GM18505 (cell line): ENCODE measurements around the gene IMMP1L.

ENCODE experiments used
- ATAC-seq: cut with Tn5 transposase; IDR thresholded peaks from one replicate; pipeline ENCODE4 v1.9.1; 2021; ENCODE audit not compliant: unreplicated experiment
- POLR2A ChIP-seq: IDR thresholded peaks from 4 replicates; pipeline ENCODE4 v1.6.1; 2011; ENCODE audit warnings: borderline replicate concordance; ENCODE audit not compliant: insufficient read depth, insufficient read length; ENCODE audit errors: extremely low read depth

IMMP1L gene

DNA sequence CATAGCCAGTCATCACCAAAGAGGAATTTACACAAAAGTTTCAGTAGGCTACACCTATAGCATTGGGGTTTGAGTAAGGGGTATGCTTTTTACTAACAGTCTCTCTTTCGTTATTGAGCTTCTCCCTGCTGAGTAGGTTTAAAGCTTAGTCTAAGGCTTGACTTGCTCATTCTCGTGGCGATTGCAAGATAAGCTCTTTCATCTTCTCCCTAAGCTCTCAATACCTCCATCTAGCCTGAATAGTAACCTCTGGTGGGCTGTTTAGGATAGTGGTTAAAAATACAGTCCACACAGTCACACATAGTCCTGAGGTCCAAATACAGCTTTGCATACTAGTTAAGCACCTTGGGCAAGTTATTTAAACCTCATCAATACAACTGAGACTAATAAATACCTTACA lies 65.6 kb downstream of the IMMP1L start:
- TF ChIP-seq POLR2A: no peak
- no peak for ATAC-seq

DNA sequence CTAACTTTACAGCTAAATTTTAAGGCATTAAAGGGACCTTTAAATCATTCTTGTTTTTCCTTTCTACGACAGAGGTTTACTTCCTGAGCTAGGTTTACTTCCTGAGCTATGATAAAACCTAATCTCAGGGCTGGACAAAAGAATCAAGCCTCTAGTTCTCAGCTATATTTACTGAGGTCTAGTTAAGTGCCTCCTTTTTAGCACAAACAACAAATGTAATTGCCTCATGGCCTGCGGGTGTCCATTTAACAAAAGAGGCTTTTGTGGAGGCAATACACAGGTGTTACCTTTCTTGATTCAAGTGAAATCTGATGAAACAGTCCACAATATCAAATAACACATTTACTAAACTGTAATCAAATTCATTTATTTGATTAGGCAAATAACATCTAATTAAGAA lies 67.3 kb downstream of the IMMP1L start:
- no peak for TF ChIP-seq POLR2A
- no peak for ATAC-seq

DNA sequence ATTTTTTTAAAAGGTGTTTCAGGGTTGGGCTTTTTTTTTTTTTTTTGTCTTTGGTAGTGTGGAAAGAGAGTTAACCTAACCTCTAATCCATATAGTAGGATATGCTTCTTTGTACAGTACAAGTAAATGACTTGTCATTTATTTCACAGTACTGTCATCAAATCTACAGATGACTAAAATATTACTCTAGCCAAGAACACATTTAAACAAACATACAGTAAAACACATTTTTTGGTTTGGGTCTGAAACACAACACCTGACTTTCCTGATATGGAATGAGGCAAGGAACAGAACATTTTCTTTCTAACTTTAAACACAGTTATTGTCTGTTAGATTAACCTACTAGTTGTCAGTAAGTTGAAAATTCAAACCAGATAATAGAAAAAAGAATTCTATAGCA lies 68.1 kb downstream of the IMMP1L start:
- no peak for ATAC-seq
- no peak for TF ChIP-seq POLR2A

DNA sequence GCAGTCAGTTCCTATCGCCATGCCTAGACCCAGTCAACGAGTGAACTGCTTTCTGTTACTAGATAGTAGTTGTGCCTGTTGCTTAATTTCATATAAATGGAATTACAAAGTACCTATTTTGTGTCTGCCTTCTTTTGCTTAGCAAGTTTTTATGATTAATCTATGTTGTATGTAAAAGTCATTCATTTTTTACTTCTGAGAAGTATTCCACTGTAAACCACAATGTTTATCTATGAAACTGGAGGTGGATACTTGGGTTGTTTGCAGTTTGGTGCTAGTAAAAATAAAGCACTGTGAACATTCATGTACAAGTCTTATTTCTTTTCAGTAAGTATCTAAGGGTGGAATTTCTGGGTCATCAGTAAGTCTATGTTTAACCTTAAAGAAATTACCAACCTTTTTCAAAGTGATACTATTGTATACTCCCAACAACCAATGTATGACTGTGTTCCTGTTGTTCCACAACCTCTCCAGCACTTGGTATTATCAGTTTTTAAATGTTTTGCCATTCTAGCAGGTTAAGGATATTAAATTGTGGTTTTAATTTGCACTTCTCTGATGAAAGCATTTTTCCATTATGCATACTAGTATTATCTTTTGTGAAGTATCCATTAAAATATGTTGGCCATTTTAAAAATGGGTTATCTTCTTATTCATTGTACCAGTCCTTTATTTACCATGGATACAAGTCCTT lies 71.5 kb downstream of the IMMP1L start:
- ATAC-seq: no peak

DNA sequence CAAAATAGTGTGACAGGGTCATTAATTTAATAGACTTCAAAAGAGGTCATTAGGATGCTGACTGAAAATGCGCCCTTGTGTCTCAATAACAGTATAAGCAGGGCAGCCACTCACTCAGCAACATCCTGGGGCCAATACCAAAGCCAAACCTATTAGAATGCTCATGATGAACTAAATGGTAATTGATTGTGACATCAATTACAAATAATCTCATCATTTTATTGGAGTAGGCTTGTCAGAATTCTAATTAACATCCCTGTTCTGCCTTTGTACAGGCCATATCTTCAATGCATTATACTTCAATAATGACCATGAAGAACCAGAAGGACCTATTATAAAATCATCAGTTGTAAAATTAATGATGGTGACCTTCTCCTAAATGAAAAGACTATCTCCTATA lies 75.6 kb downstream of the IMMP1L start:
- no peak for ATAC-seq
- TF ChIP-seq POLR2A: no peak

More for the DNA sequence above, 71.5 kb downstream of the IMMP1L start:
- TF ChIP-seq POLR2A: no peak

DNA sequence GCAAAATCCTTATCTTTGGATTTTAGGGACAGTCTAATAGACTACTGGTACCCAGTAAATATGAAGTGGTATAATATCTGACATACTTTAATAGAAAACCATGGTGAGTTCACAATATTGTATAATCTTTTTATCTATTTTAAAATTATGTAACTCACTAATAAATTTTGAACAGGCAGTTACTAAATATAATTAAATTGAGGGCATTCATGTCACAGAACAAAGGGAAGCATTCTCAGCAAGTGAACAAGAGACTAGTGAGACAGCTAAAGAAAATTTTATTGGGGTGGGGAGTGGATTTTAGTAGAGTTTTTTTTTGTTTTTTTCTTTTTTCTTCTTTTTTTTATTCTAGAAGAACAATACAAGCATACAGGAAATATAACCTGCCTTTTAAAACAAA lies 84.8 kb downstream of the IMMP1L start:
- ATAC-seq: no peak
- no peak for TF ChIP-seq POLR2A

DNA sequence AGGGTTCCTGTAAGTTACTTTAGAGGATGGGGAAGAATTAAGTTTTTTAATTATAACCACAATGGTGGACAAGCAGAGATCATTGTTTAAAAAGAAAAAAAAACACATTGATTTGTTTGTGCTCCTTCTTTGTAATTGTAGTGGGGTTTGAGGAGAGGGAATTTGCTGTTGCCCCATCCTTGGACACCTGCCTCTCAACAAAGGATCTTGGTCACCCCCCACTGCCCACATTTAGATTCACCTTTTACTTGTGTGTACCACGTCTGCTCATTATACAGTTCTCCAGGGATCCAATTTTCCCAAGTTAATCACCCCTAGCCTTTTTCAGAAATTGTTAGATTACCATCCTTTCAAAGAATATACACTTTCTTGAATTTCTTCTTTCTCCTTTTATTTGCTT lies 86.7 kb downstream of the IMMP1L start:
- no peak for TF ChIP-seq POLR2A
- no peak for ATAC-seq

DNA sequence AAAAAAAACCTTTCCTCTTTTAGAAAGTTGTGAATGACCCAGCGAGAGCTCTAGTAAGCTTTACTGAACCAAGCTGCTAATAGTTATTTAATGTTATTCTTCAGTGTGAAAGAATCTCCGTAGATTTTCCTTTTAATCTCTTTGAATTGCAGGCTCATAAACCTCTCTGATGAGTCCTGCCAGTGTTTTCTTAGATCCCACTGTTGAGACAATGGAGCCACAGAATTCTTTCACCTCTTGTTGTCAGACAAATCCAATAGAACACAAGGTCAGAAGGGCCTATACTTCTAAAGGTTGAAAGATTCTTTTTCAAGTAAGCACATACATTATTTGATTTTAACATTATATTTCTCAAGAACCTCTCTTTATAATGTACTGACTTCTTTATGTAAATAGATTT lies 87.6 kb downstream of the IMMP1L start:
- no peak for ATAC-seq

DNA sequence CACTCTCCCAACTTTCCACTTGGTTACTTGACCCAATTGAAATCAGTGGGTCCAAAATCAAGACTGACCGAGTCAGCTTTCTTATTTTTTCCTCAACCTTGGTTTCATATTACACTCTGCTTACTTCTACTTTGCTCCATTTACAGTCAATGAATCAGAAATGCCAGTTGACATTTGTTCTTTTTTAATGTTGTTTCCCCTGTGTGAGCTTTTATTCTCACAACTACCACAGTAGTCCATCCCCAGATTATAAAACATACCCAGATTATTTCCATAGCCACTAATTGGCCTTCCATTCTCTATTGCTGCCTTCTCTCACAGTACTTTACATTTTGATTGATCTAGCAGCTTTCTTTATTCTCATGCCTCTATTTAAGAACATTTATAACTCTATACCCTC lies 89.8 kb downstream of the IMMP1L start:
- ATAC-seq: no peak
- no peak for TF ChIP-seq POLR2A

More for the DNA sequence above, 87.6 kb downstream of the IMMP1L start:
- TF ChIP-seq POLR2A: no peak

DNA sequence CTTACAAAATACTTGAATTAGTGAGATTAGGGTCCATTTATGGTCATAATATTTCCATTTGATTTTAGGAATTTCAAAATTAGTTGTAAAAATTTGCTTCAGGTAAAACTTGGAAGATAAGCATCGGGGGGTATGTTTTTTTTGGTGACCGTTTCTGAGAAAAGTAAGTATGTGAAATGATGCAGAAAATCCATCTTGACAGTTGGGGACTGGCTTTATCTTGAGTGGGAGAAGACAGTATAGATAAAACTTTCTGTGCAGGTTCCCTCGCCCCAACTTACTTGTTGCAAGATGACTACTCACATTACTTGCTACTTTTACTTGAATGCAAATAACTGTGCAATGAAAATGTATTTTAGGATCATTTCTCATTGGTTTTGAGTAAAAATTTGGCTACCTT lies 90.3 kb downstream of the IMMP1L start:
- ATAC-seq: no peak

DNA sequence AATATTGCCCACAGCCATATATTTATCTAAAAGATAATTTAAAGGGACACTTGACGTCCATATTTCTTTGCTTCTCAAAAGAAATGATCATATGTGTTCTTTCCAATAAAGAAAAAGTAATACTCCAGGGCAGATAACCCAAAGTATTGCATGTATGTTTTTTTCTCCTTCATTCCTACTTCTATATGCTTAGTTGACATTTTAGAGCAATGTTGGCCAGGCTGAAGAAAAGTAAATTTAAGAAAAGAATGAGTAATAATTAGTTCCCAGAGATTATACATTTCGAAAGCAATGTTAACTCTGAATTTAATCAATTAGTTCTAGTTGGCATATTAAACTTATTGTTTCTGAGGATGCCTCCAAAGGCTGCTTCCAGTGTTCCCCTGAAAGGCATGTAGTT lies 91.6 kb downstream of the IMMP1L start:
- no peak for ATAC-seq
- no peak for TF ChIP-seq POLR2A

More for the DNA sequence above, 90.3 kb downstream of the IMMP1L start:
- TF ChIP-seq POLR2A: no peak

DNA sequence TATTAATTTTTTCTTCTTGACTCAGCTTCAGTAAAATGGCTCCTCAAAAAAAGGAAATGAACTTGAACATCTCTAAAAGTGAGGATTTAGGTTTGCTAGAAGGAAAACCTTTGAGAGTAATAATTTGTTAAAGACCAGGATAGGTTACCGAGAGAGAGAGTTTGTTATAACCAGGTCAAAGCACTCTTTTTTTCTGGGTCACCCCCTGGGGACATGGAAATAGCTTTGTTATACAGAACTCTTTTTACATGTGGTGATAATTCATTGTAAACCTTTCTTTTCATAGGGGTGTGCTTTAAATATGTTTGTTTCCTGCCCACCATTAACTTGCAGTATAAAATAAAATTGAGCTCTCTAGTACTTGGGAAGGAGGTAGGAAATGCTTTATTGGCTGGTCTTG lies 92.1 kb downstream of the IMMP1L start:
- ATAC-seq: no peak
- no peak for TF ChIP-seq POLR2A

DNA sequence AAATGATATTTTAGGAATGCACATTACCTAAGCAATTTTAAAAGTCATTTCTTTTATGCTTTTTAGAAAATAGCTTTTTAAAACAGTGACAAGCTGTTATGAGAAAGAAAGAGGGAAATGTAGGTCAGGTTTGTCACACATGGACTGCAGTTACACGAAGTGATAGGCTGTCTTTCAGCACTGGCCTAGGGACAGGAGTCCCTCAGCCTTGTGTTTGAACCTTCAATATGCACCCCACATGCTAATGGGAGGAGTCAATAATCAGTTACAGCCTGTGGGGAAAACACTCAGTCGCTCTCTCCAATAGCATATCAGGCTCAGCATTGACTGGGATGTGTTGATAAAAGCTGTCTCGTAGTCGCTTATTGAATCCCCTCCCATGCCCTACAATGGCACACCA lies 94.0 kb downstream of the IMMP1L start:
- no peak for ATAC-seq
- TF ChIP-seq POLR2A: no peak

DNA sequence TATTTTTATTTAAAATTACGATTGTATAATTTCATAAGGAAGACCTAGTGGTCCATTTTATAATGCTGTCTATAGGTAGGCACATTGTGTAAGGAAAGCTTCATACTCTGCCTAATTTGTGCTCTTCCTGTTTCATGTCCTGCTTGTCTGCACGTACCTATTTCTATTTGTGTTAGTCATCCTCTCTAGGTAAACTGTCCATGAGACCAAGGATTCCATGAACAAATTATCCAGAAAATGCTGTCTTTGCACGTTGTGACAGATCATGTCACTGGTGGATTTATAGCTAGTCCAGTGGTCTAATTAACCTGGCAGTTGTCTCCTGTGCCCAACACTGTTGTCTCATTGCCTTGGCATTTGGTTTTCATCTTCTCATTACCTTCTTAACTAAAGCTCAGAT lies 95.1 kb downstream of the IMMP1L start:
- ATAC-seq: no peak
- TF ChIP-seq POLR2A: no peak

DNA sequence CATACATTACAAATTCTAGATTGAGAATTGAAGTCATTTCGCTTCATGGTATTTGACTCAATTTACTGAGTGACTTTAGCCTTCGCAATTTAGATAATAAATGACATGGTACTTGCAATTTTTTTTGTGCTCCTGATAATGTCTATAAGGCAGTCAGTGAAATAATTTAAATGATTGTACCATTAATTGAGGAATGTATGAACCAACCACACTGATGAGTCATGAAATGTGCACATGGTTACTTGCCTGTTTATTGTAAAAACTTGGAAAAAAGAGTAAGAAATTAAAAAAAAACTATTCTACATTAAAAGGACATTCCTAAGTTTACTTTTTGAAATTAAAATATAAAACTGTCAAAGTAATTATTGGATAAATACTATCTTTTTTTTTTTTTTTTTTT lies 96.5 kb downstream of the IMMP1L start:
- no peak for TF ChIP-seq POLR2A
- no peak for ATAC-seq
